ENCODE measurements around the gene SMIM28.

Gene SMIM28

GRCh38 chr6:138337076-138337475, 40.6 kb upstream of the SMIM28 start:
- no peak for ATAC-seq
- TF ChIP-seq ZFP30 (CRISPR knock-in tag; IDR thresholded peaks at IDR 0.05) (no peak), OSR1 (CRISPR knock-in tag; IDR thresholded peaks at IDR 0.05) (no peak), PATZ1 (CRISPR knock-in tag; IDR thresholded peaks at IDR 0.05; ENCODE audit: borderline replicate concordance) (no peak), ZFP3 (CRISPR knock-in tag; IDR thresholded peaks at IDR 0.05) (no peak), BACH2 (CRISPR knock-in tag; IDR thresholded peaks at IDR 0.05; ENCODE audit: borderline replicate concordance) (no peak), GLIS3 (CRISPR knock-in tag; IDR thresholded peaks at IDR 0.05) (no peak), SNAI2 (CRISPR knock-in tag; IDR thresholded peaks at IDR 0.05) (no peak)

GRCh38 chr6:138339024-138339423, 38.7 kb upstream of the SMIM28 start:
- no peak for ATAC-seq
- TF ChIP-seq PATZ1 (CRISPR knock-in tag; IDR thresholded peaks at IDR 0.05; ENCODE audit: borderline replicate concordance) (no peak), ZC3H10 (CRISPR knock-in tag; IDR thresholded peaks at IDR 0.05) (no peak), OSR1 (CRISPR knock-in tag; IDR thresholded peaks at IDR 0.05) (no peak), SNAI2 (CRISPR knock-in tag; IDR thresholded peaks at IDR 0.05) (no peak), CSRNP3 (CRISPR knock-in tag; IDR thresholded peaks at IDR 0.05) (no peak), GLIS3 (CRISPR knock-in tag; IDR thresholded peaks at IDR 0.05) (no peak), ZFP30 (CRISPR knock-in tag; IDR thresholded peaks at IDR 0.05) (no peak)

GRCh38 chr6:138341176-138341575, 36.5 kb upstream of the SMIM28 start:
- TF ChIP-seq ZC3H10 (CRISPR knock-in tag; IDR thresholded peaks at IDR 0.05): no peak
- TF ChIP-seq CSDC2 (CRISPR knock-in tag; IDR thresholded peaks at IDR 0.05): no peak
- TF ChIP-seq TSHZ2 (CRISPR knock-in tag; IDR thresholded peaks at IDR 0.05): no peak
- TF ChIP-seq ZNF8 (CRISPR knock-in tag; IDR thresholded peaks at IDR 0.05): no peak
- TF ChIP-seq CSRNP3 (CRISPR knock-in tag; IDR thresholded peaks at IDR 0.05): no peak
- TF ChIP-seq SNAI2 (CRISPR knock-in tag; IDR thresholded peaks at IDR 0.05): no peak
- TF ChIP-seq ZNF70 (CRISPR knock-in tag; IDR thresholded peaks at IDR 0.05): no peak
- TF ChIP-seq RARB (CRISPR knock-in tag; IDR thresholded peaks at IDR 0.05): no peak
- TF ChIP-seq ZFP30 (CRISPR knock-in tag; IDR thresholded peaks at IDR 0.05): no peak
- TF ChIP-seq GLIS3 (CRISPR knock-in tag; IDR thresholded peaks at IDR 0.05): no peak
- TF ChIP-seq OSR1 (CRISPR knock-in tag; IDR thresholded peaks at IDR 0.05): no peak
- no peak for TF ChIP-seq ZNF565 (CRISPR knock-in tag; conservative IDR thresholded peaks at IDR 0.05; ENCODE audit: low read depth)
- no peak for TF ChIP-seq ISL1 (CRISPR knock-in tag; IDR thresholded peaks at IDR 0.05)
- no peak for TF ChIP-seq ZFP3 (CRISPR knock-in tag; IDR thresholded peaks at IDR 0.05)

GRCh38 chr6:138343112-138343511, 34.6 kb upstream of the SMIM28 start:
- ATAC-seq: no peak
- no peak for TF ChIP-seq TSHZ2 (CRISPR knock-in tag; IDR thresholded peaks at IDR 0.05)
- TF ChIP-seq SNAI2 (CRISPR knock-in tag; IDR thresholded peaks at IDR 0.05): no peak
- no peak for TF ChIP-seq GLIS3 (CRISPR knock-in tag; IDR thresholded peaks at IDR 0.05)
- no peak for TF ChIP-seq RARB (CRISPR knock-in tag; IDR thresholded peaks at IDR 0.05)
- no peak for TF ChIP-seq ZNF8 (CRISPR knock-in tag; IDR thresholded peaks at IDR 0.05)
- no peak for TF ChIP-seq CSRNP3 (CRISPR knock-in tag; IDR thresholded peaks at IDR 0.05)
- TF ChIP-seq BACH2 (CRISPR knock-in tag; IDR thresholded peaks at IDR 0.05; ENCODE audit: borderline replicate concordance): no peak
- TF ChIP-seq ZC3H10 (CRISPR knock-in tag; IDR thresholded peaks at IDR 0.05): no peak
- TF ChIP-seq OSR1 (CRISPR knock-in tag; IDR thresholded peaks at IDR 0.05): no peak
- no peak for TF ChIP-seq ARNTL (CRISPR knock-in tag; IDR thresholded peaks at IDR 0.05; ENCODE audit: borderline replicate concordance, low read depth)
- TF ChIP-seq ZFP3 (CRISPR knock-in tag; IDR thresholded peaks at IDR 0.05): no peak
- TF ChIP-seq CREB5 (CRISPR knock-in tag; IDR thresholded peaks at IDR 0.05; ENCODE audit: low read depth): no peak
- no peak for TF ChIP-seq ISL1 (CRISPR knock-in tag; IDR thresholded peaks at IDR 0.05)

More at GRCh38 chr6:138341176-138341575, 36.5 kb upstream of the SMIM28 start:
- ATAC-seq: no peak
